Neuronal stem cell (in vitro differentiated cells): ENCODE measurements around the gene CD36. TPM values are rescaled to one million over a fixed set of nuclear protein-coding genes. Genes with fewer than 3 reads are reported as not detected.

ENCODE experiments used
- DNase-seq: peaks from one replicate; pipeline ENCODE4 v3.0.0-alpha.2; 2013; ENCODE audit warnings: low spot score
- H2AFZ ChIP-seq: one replicate; pipeline ENCODE4 v1.6.1; 2013; ENCODE audit warnings: mild to moderate bottlenecking, low read length, inconsistent platforms
- H2AK5ac ChIP-seq: 2 replicates; pipeline ENCODE4 v1.6.1; 2013; ENCODE audit warnings: low read depth, mild to moderate bottlenecking, inconsistent platforms, low read length, moderate library complexity, mixed read lengths
- H2BK120ac ChIP-seq: 2 replicates; pipeline ENCODE4 v1.6.1; 2013; ENCODE audit warnings: low read depth, mild to moderate bottlenecking, inconsistent platforms, low read length, moderate library complexity, mixed read lengths
- H2BK12ac ChIP-seq: one replicate; pipeline ENCODE4 v1.6.1; 2013; ENCODE audit warnings: low read length, inconsistent platforms
- H2BK15ac ChIP-seq: 2 replicates; pipeline ENCODE4 v1.6.1; 2013; ENCODE audit warnings: mild to moderate bottlenecking, low read length, inconsistent platforms, mixed read lengths
- H2BK5ac ChIP-seq: one replicate; pipeline ENCODE4 v1.6.1; 2013; ENCODE audit warnings: inconsistent platforms, mild to moderate bottlenecking, low read length, moderate library complexity
- H3K14ac ChIP-seq: one replicate; pipeline ENCODE4 v1.6.1; 2013; ENCODE audit warnings: low read length, inconsistent platforms
- H3K18ac ChIP-seq: 2 replicates; pipeline ENCODE4 v1.6.1; 2013; ENCODE audit warnings: low read length, inconsistent platforms
- H3K23ac ChIP-seq: 2 replicates; pipeline ENCODE4 v1.6.1; 2013; ENCODE audit warnings: low read depth, mild to moderate bottlenecking, mixed read lengths, low read length, inconsistent platforms; ENCODE audit not compliant: poor library complexity
- H3K27ac ChIP-seq: replicated peaks from 3 replicates; pipeline ENCODE4 v1.5.1; 2013; ENCODE audit warnings: low read length, inconsistent platforms
- H3K27me3 ChIP-seq, 3 experiments: 2 replicates each; pipeline ENCODE4 v1.6.1; 2013; ENCODE audit warnings: low read length in 3 of 3, mild to moderate bottlenecking in 2 of 3, inconsistent platforms in 1 of 3, low read depth in 1 of 3, mixed read lengths in 1 of 3, moderate library complexity in 1 of 3; ENCODE audit not compliant: control insufficient read depth in 3 of 3, insufficient read depth in 3 of 3
- H3K36me3 ChIP-seq, 2 donors: replicated peaks in 1 of 2; 2 replicates each; pipeline ENCODE4 v1.6.1; 2013; ENCODE audit warnings: low read length in 2 of 2; ENCODE audit not compliant: control insufficient read depth in 2 of 2, insufficient read depth in 2 of 2
- H3K4ac ChIP-seq: 2 replicates; pipeline ENCODE4 v1.6.1; 2013; ENCODE audit warnings: inconsistent platforms, mild to moderate bottlenecking, low read length, moderate library complexity
- H3K4me1 ChIP-seq, 2 donors: 1 replicate in 1 of 2; 2 replicates in 1 of 2; pipeline ENCODE4 v1.6.1; 2013; ENCODE audit warnings: low read length in 2 of 2, low read depth in 1 of 2; ENCODE audit not compliant: control insufficient read depth in 2 of 2, insufficient read depth in 1 of 2
- H3K4me2 ChIP-seq: one replicate; pipeline ENCODE4 v1.6.1; 2013; ENCODE audit warnings: mild to moderate bottlenecking, low read length, inconsistent platforms; ENCODE audit not compliant: insufficient read depth, poor library complexity, severe bottlenecking
- H3K4me3 ChIP-seq, 2 donors: 2 replicates each; pipeline ENCODE4 v1.5.1; 2013; ENCODE audit warnings: low read length in 2 of 2, mild to moderate bottlenecking in 2 of 2, inconsistent platforms in 1 of 2, moderate library complexity in 1 of 2
- H3K79me1 ChIP-seq: one replicate; pipeline ENCODE4 v1.6.1; 2013; ENCODE audit warnings: low read depth, mild to moderate bottlenecking, inconsistent platforms, low read length, moderate library complexity
- H3K9ac ChIP-seq: one replicate; pipeline ENCODE4 v1.6.1; 2013; ENCODE audit warnings: mild to moderate bottlenecking, low read depth, low read length, inconsistent platforms; ENCODE audit not compliant: poor library complexity
- H3K9me3 ChIP-seq, 2 donors: replicated peaks in 1 of 2; 2 replicates each; pipeline versions ENCODE3 to v1.6.1; 2013; ENCODE audit warnings: low read length in 2 of 2, mild to moderate bottlenecking in 2 of 2, inconsistent platforms in 1 of 2, low read depth in 1 of 2, mixed read lengths in 1 of 2, moderate library complexity in 1 of 2; ENCODE audit not compliant: control insufficient read depth in 2 of 2, insufficient read depth in 1 of 2
- H4K8ac ChIP-seq: one replicate; pipeline ENCODE4 v1.6.1; 2013; ENCODE audit warnings: low read depth, mild to moderate bottlenecking, inconsistent platforms, low read length, moderate library complexity
- H4K91ac ChIP-seq: one replicate; pipeline ENCODE4 v1.6.1; 2013; ENCODE audit warnings: low read length, low read depth, mild to moderate bottlenecking, inconsistent platforms; ENCODE audit not compliant: poor library complexity
- WGBS, 2 donors: extraction: QIAGEN DNeasy Blood & Tissue Kit; methylation state at CpG; one replicate each; pipeline ENCODE4 v1.1.7; 2013; ENCODE audit warnings: missing lambda C conversion rate in 2 of 2, mixed read lengths in 1 of 2; ENCODE audit not compliant: insufficient read length in 2 of 2, insufficient replicate concordance in 1 of 2; ENCODE audit errors: extremely low coverage in 2 of 2; 5-methylcytosine and 5-hydroxymethylcytosine counted together
- polyA plus RNA-seq, 2 experiments: library from polyadenylated mRNA; stranded (reverse); fragments of 200-250 nt; gene quantifications; one replicate each; pipeline ENCODE4 v1.2.3, GENCODE V29; 2013

CD36 gene
- polyA plus RNA-seq (2013, experiment 1 of 2): 0.14 TPM
- polyA plus RNA-seq (2013, experiment 2 of 2): 0.08 TPM

GRCh38 chr7:80637911-80638765 lies at the start of gene CD36:
TSS of gene CD36 (plus strand) at chr7:80638642. CDS start at chr7:80646741, 8,099 bp downstream.
- Histone ChIP-seq H3K27me3 (no peaks in the 10 kb centered on the region), H3K4me2 (no peak within 1 kb of the TSS), H4K91ac (no peak within 1 kb of the TSS), H3K23ac (no peak within 1 kb of the TSS), H2BK12ac (no peak within 1 kb of the TSS), H2AFZ (no peak within 1 kb of the TSS), H3K18ac (no peak within 1 kb of the TSS), H3K9me3 (no peaks in the 10 kb centered on the region), H3K79me1 (no peaks in the 10 kb centered on the region), H3K14ac (no peak within 1 kb of the TSS), H3K4ac (no peak within 1 kb of the TSS), H2AK5ac (no peak within 1 kb of the TSS), H4K8ac (no peak within 1 kb of the TSS), H3K4me3 (no peak within 1 kb of the TSS), H3K4me1 (peaks cover 0 to 3% of the 10 kb centered on the region in 2 donors), H3K27ac (no peak within 1 kb of the TSS), H3K36me3 (no peaks in the 10 kb centered on the region), H2BK5ac (no peak within 1 kb of the TSS), H3K9ac (no peak within 1 kb of the TSS), H2BK15ac (no peak within 1 kb of the TSS), H2BK120ac (no peak within 1 kb of the TSS)
- no CpG with 5 or more reads among the region's 4 CpGs for WGBS, 2 donors
- no peak for DNase-seq

- no CpG with 5 or more reads among the region's 1 CpG for WGBS, 2 donors
- Histone ChIP-seq H4K91ac (no peak overlapping the region), H3K36me3 (no peaks in the 10 kb centered on the region), H3K9ac (no peak overlapping the region), H2BK12ac (no peak overlapping the region), H3K18ac (no peak overlapping the region), H3K79me1 (no peaks in the 10 kb centered on the region), H2AFZ (no peak overlapping the region), H2BK5ac (no peak overlapping the region), H2AK5ac (no peak overlapping the region), H3K27me3 (no peaks in the 10 kb centered on the region), H3K9me3 (no peaks in the 10 kb centered on the region), H2BK15ac (no peak overlapping the region), H3K27ac (no peak overlapping the region), H3K14ac (no peak overlapping the region), H2BK120ac (no peak overlapping the region), H3K4ac (no peak overlapping the region), H3K4me3 (no peak overlapping the region), H3K4me1 (no peaks in the 10 kb centered on the region), H3K23ac (no peak overlapping the region), H3K4me2 (no peak overlapping the region), H4K8ac (no peak overlapping the region)
- DNase-seq: no peak
Observed at GRCh38 chr7:80589631-80590030, 48.8 kb upstream of the CD36 start.

GRCh38 chr7:80591654-80592053 lies 46.8 kb upstream of the CD36 start:
- H3K4ac ChIP-seq: no peak overlapping the region
- H3K9ac ChIP-seq: no peak overlapping the region
- no peak overlapping the region for H2BK12ac ChIP-seq
- H2BK5ac ChIP-seq: no peak overlapping the region
- no peaks in the 10 kb centered on the region for H3K9me3 ChIP-seq
- H3K27ac ChIP-seq: no peak overlapping the region
- no CpG with 5 or more reads among the region's 1 CpG for WGBS, 2 donors
- no peak overlapping the region for H3K18ac ChIP-seq
- H3K4me2 ChIP-seq: no peak overlapping the region
- H3K79me1 ChIP-seq: no peaks in the 10 kb centered on the region
- H3K36me3 ChIP-seq: no peaks in the 10 kb centered on the region
- no peak overlapping the region for H4K91ac ChIP-seq
- H2BK15ac ChIP-seq: no peak overlapping the region
- DNase-seq: no peak
- no peaks in the 10 kb centered on the region for H3K4me1 ChIP-seq
- H3K4me3 ChIP-seq: no peak overlapping the region
- H3K27me3 ChIP-seq: no peaks in the 10 kb centered on the region
- H3K23ac ChIP-seq: no peak overlapping the region
- no peak overlapping the region for H2AFZ ChIP-seq
- H4K8ac ChIP-seq: no peak overlapping the region
- H2BK120ac ChIP-seq: no peak overlapping the region
- H2AK5ac ChIP-seq: no peak overlapping the region
- no peak overlapping the region for H3K14ac ChIP-seq

GRCh38 chr7:80593869-80594586 lies 44.4 kb upstream of the CD36 start:
- Histone ChIP-seq H2AFZ (no peak overlapping the region), H3K4ac (no peak overlapping the region), H3K4me3 (no peak overlapping the region), H2AK5ac (no peak overlapping the region), H3K18ac (no peak overlapping the region), H3K27ac (no peak overlapping the region), H2BK15ac (no peak overlapping the region), H3K36me3 (no peaks in the 10 kb centered on the region), H3K9me3 (no peaks in the 10 kb centered on the region), H2BK12ac (no peak overlapping the region), H3K9ac (no peak overlapping the region), H2BK5ac (no peak overlapping the region), H3K14ac (no peak overlapping the region), H3K4me1 (no peaks in the 10 kb centered on the region), H3K27me3 (no peaks in the 10 kb centered on the region), H2BK120ac (no peak overlapping the region), H3K23ac (no peak overlapping the region), H4K91ac (no peak overlapping the region), H4K8ac (no peak overlapping the region), H3K4me2 (no peak overlapping the region), H3K79me1 (no peaks in the 10 kb centered on the region)
- DNase-seq: no peak
- WGBS, 2 donors: 100% methylated on average over 1 of the region's 7 CpGs
